HepG2 (cell line): ENCODE results near the gene KLF6. TPM values are rescaled to one million over a fixed set of nuclear protein-coding genes. Genes with fewer than 3 reads are reported as not detected.

Experiments used
- ATAC-seq: fragments of 200-7000 bp; cut with Tn5 transposase; 3 replicates; pipeline ENCODE4 v1.9.1; 2020; ENCODE audit warnings: mild to moderate bottlenecking, moderate library complexity
- BruUV-seq: library from RNA; stranded (reverse); fragments of 400-500 nt; replicated peaks from 2 replicates; lab custom pipeline; 2021; lab: Mats Ljungman, UMichigan
- CTCF ChIA-PET: fragments of 300-600 bp; formaldehyde crosslinking; extraction: SDS; loops from one replicate; lab custom pipeline; 2021; ENCODE audit warnings: low total read pairs, inconsistent platforms, low intra/inter-chr PET ratio; lab: Yijun Ruan, JAX
- POLR2A ChIA-PET: fragments of 350-600 bp; sonication (Branson Sonifier 250); formaldehyde crosslinking; loops from one replicate; lab custom pipeline; 2020; ENCODE audit warnings: antibody characterized with exemption, inconsistent platforms; lab: Yijun Ruan, JAX
- DNase-seq: peaks from one replicate; pipeline ENCODE4 v3.0.0-alpha.2; 2015; ENCODE audit warnings: low spot score
- FAIRE-seq: peaks from 3 replicates; lab custom pipeline; 2011; peaks lifted over from hg19 to GRCh38; lab: Jason Lieb, UNC
- H2AFZ ChIP-seq: one replicate; pipeline ENCODE4 v1.6.1; 2011; ENCODE audit warnings: low read length, inconsistent platforms
- H3K27ac ChIP-seq: fragments of 300-600 bp; 3 replicates; pipeline ENCODE4 v1.8.0; 2011; ENCODE audit warnings: mixed run types, mild to moderate bottlenecking, mixed read lengths, low read length, inconsistent platforms; ENCODE audit not compliant: insufficient read depth; ENCODE audit errors: extremely low read length
- H3K27me3 ChIP-seq, 2 experiments: fragments of 200-600 bp in 1 of 2; 2 replicates in 1 of 2; 3 replicates in 1 of 2; pipeline versions ENCODE4 v1.6.0 to v1.8.0; 2011; ENCODE audit warnings: low read length in 2 of 2, mild to moderate bottlenecking in 2 of 2, moderate library complexity in 2 of 2, inconsistent platforms in 1 of 2; ENCODE audit not compliant: insufficient read depth in 2 of 2, control insufficient read depth in 1 of 2
- H3K36me3 ChIP-seq, 2 experiments: fragments of 200-600 bp in 1 of 2; replicated peaks in 1 of 2; 2 replicates in 1 of 2; 3 replicates in 1 of 2; pipeline versions ENCODE4 v1.5.1 to v1.8.0; 2011; ENCODE audit warnings: low read length in 2 of 2, inconsistent platforms in 1 of 2; ENCODE audit not compliant: insufficient read depth in 2 of 2, control insufficient read depth in 1 of 2
- H3K4me1 ChIP-seq: 2 replicates; pipeline ENCODE4 v1.5.1; 2012; ENCODE audit warnings: low read length, inconsistent platforms; ENCODE audit not compliant: insufficient read depth
- H3K4me2 ChIP-seq: 2 replicates; pipeline ENCODE4 v1.6.0; 2011; ENCODE audit warnings: low read depth, low read length, inconsistent platforms
- H3K4me3 ChIP-seq, 3 experiments: fragments of 200-600 bp in 1 of 3; sonication (generic), shearing (Covaris generic) in 1 of 3; replicated peaks in 1 of 3; 2 replicates each; pipeline ENCODE4 v1.5.1; 2011 to 2016; ENCODE audit warnings: low read length in 3 of 3, inconsistent platforms in 2 of 3, low read depth in 2 of 3, mild to moderate bottlenecking in 2 of 3, control low read depth in 1 of 3, mixed read lengths in 1 of 3; ENCODE audit not compliant: insufficient read depth in 1 of 3
- H3K79me2 ChIP-seq: one replicate; pipeline ENCODE4 v1.6.1; 2011; ENCODE audit warnings: low read length, inconsistent platforms; ENCODE audit not compliant: insufficient read depth
- H3K9ac ChIP-seq: 2 replicates; pipeline ENCODE4 v1.6.0; 2011; ENCODE audit warnings: mild to moderate bottlenecking, low read depth, low read length, inconsistent platforms; ENCODE audit not compliant: insufficient read depth
- H3K9me3 ChIP-seq: 2 replicates; pipeline ENCODE4 v1.5.1; 2012; ENCODE audit warnings: mild to moderate bottlenecking, low read length
- H4K20me1 ChIP-seq: 2 replicates; pipeline ENCODE4 v1.6.0; 2011; ENCODE audit warnings: inconsistent platforms, mild to moderate bottlenecking, low read length, moderate library complexity; ENCODE audit not compliant: insufficient read depth
- EP300 ChIP-seq, 3 experiments: sonication (generic) in 1 of 3; formaldehyde crosslinking in 1 of 3; IDR thresholded peaks; 2 replicates each; pipeline versions ENCODE4 v1.5.1 to v1.6.1; 2011 to 2020; ENCODE audit warnings: low read depth in 2 of 3, low read length in 2 of 3, borderline replicate concordance in 1 of 3, improper control_type of control experiment in 1 of 3, mild to moderate bottlenecking in 1 of 3, missing genetic modification reagents in 1 of 3, moderate library complexity in 1 of 3
- KLF13 ChIP-seq: sonication (generic); formaldehyde crosslinking; IDR thresholded peaks from 2 replicates; pipeline ENCODE4 v1.4.0; 2020; ENCODE audit warnings: mild to moderate bottlenecking, missing genetic modification reagents
- MAFK ChIP-seq, 2 experiments: IDR thresholded peaks in 1 of 2; conservative IDR thresholded peaks in 1 of 2; 2 replicates each; pipeline ENCODE4 v1.6.1; 2011; ENCODE audit warnings: improper control_type of control experiment in 2 of 2, low read length in 2 of 2
- RFX1 ChIP-seq: fragments of 450-650 bp; IDR thresholded peaks from 2 replicates; pipeline ENCODE4 v1.6.1; 2017
- TBX2 ChIP-seq: sonication (generic); formaldehyde crosslinking; IDR thresholded peaks from 2 replicates; pipeline ENCODE4 v1.5.0; 2020; ENCODE audit warnings: missing genetic modification reagents, mild to moderate bottlenecking, borderline replicate concordance
- TEAD3 ChIP-seq: optimal IDR thresholded peaks from 2 replicates; pipeline ENCODE3; 2016; ENCODE audit warnings: borderline replicate concordance
- ZBTB21 ChIP-seq: sonication (generic); formaldehyde crosslinking; IDR thresholded peaks from 2 replicates; pipeline ENCODE4 v1.4.0; 2020; ENCODE audit warnings: missing genetic modification reagents
- WGBS: methylation state at CpG from one replicate; pipeline ENCODE4 v1.1.6; 2017; ENCODE audit warnings: low lambda C conversion rate; 5-methylcytosine and 5-hydroxymethylcytosine counted together
- in situ Hi-C: cut with HindIII; loops from 2 replicates; pipeline ENCODE4 v1.10.0; 2017; ENCODE audit warnings: low pct_unique_long_range_greater_than_20kb; ENCODE audit not compliant: extremely low pct_ligation_motif_present
- intact Hi-C: fragments of 100-400 bp; cut with micrococcal nuclease; formaldehyde crosslinking; loops from one replicate; pipeline ENCODE4 v1.10.0; 2022; ENCODE audit not compliant: unreplicated experiment
- polyA plus RNA-seq, 8 experiments: library from polyadenylated mRNA; depleted of rRNA in 3 of 8; stranded (reverse) in 7 of 8; unstranded in 1 of 8; fragments of >200 nt; fragmentation: Illumina TruSeq in 4 of 8; extraction: Trizol in 4 of 8; gene quantifications; 2 replicates each; pipeline versions ENCODE4 v1.2.1 to v1.2.3, GENCODE V29; 2011 to 2016; ENCODE audit warnings: low read depth in 4 of 8, missing spikeins in 1 of 8, mixed read lengths in 1 of 8; ENCODE audit not compliant: insufficient read depth in 1 of 8
- total RNA-seq, 5 experiments: library from RNA; depleted of rRNA; stranded (reverse); fragments of >200 nt; fragmentation: Illumina TruSeq; extraction: Trizol; gene quantifications; 2 replicates each; pipeline ENCODE4 v1.2.3, GENCODE V29; 2016; ENCODE audit warnings: low read depth in 1 of 5

Gene KLF6
- total and polyA plus RNA-seq, 2 of the 13 experiments (the other 11 are each of a cell fraction or from before 2014, with no cell fraction given), result 27.0 to 71.9 TPM

- peaks cover 0 to 10% of the 10 kb centered on the region in 2 experiments; a peak in 1 of 5 replicates for H3K27me3 ChIP-seq
- no TSS peak for BruUV-seq
- H3K4me2 ChIP-seq, result no peak overlapping the region
- no peak overlapping the region for H3K4me3 ChIP-seq
- ATAC-seq (no peak), FAIRE-seq (no peak), DNase-seq (no peak)
- intact Hi-C loops (no loop called here), in situ Hi-C loops (no loop called here)
- H4K20me1 ChIP-seq, result no peaks in the 10 kb centered on the region
- no peak overlapping the region for H2AFZ ChIP-seq
- TF ChIP-seq MAFK (conservative IDR thresholded peaks at IDR 0.05 in 1 of 2, IDR thresholded peaks at IDR 0.05 in 1 of 2; ENCODE audit: low read length in 2 of 2) (no peak), ZBTB21 (no peak), RFX1 (peak; percentile 21; the same call in 1 of the 2 replicates)
- H3K79me2 ChIP-seq, result no peaks in the 10 kb centered on the region
- H3K36me3 ChIP-seq, result no peaks in the 10 kb centered on the region
- no peak overlapping the region for H3K27ac ChIP-seq
- H3K9me3 ChIP-seq, result no peaks in the 10 kb centered on the region
- CTCF ChIA-PET, result no interaction called here
- H3K9ac ChIP-seq, result no peak overlapping the region
- H3K4me1 ChIP-seq, result 0 out of 2 replicates have a peak, but pooled peaks cover 4% of the 10 kb centered on the region
- POLR2A ChIA-PET, result no interaction called here
- WGBS, result 58% methylated on average over 12 of the region's 12 CpGs
Measured at GRCh38 chr10:3729397-3729976, 55.5 kb downstream of the KLF6 start.

DNA sequence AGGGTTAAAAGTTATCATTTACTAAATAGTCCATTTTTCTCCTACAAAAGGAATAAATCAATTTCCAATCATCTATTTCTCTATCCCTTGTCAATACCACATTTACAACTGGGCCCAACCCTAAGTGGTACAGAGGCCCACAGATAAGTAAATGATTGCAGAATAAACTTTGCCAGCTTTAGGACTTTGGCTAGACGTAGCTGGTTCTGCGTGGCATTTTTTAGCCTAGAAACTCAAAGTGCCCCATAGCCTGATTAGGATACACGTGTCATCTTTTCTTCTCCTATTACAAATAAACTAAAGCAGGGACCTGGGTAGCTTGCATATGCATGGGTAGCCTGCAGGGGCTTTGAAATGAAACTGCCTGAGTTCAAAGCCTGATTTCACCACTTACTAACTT is 56.4 kb downstream of the KLF6 start:
- ChIA-PET POLR2A (no interaction called here), CTCF (no interaction called here)
- Histone ChIP-seq H4K20me1 (no peaks in the 10 kb centered on the region), H3K4me1 (0 out of 2 replicates have a peak, but pooled peaks cover 4% of the 10 kb centered on the region), H3K4me3 (no peak overlapping the region), H3K9me3 (no peaks in the 10 kb centered on the region), H3K27me3 (peaks cover 0 to 10% of the 10 kb centered on the region in 2 experiments; a peak in 1 of 5 replicates), H3K79me2 (no peaks in the 10 kb centered on the region), H3K9ac (no peak overlapping the region), H3K4me2 (no peak overlapping the region), H3K36me3 (no peaks in the 10 kb centered on the region), H3K27ac (no peak overlapping the region), H2AFZ (no peak overlapping the region)
- no peak for TF ChIP-seq KLF13 (CRISPR knock-in tag)
- TF ChIP-seq TBX2 (CRISPR knock-in tag), result no peak
- TF ChIP-seq EP300 (IDR thresholded peaks at IDR 0.05; ENCODE audit: low read depth in 2 of 2, low read length in 2 of 2), result no peak
- no peak for TF ChIP-seq EP300 (CRISPR knock-in tag; IDR thresholded peaks at IDR 0.05; ENCODE audit: borderline replicate concordance)
- TF ChIP-seq TEAD3, result no peak
- no peak for ATAC-seq
- WGBS, result 36% methylated on average over 3 of the region's 3 CpGs
- no peak for DNase-seq
- intact Hi-C loops, result no loop called here
- in situ Hi-C loops, result no loop called here
- no TSS peak for BruUV-seq
- no peak for FAIRE-seq
